GM21360 (cell line): ENCODE measurements around the gene VRTN.
"Not testable (repeated sequence)": the region's sequence is repeated elsewhere in the genome, so short reads cannot be mapped to it uniquely, and the experiment has no call there.

Source experiments
- ATAC-seq: cut with Tn5 transposase; IDR thresholded peaks from one replicate; pipeline ENCODE4 v1.9.1; 2021; ENCODE audit warnings: mild to moderate bottlenecking, moderate library complexity; ENCODE audit not compliant: unreplicated experiment

Gene VRTN

DNA sequence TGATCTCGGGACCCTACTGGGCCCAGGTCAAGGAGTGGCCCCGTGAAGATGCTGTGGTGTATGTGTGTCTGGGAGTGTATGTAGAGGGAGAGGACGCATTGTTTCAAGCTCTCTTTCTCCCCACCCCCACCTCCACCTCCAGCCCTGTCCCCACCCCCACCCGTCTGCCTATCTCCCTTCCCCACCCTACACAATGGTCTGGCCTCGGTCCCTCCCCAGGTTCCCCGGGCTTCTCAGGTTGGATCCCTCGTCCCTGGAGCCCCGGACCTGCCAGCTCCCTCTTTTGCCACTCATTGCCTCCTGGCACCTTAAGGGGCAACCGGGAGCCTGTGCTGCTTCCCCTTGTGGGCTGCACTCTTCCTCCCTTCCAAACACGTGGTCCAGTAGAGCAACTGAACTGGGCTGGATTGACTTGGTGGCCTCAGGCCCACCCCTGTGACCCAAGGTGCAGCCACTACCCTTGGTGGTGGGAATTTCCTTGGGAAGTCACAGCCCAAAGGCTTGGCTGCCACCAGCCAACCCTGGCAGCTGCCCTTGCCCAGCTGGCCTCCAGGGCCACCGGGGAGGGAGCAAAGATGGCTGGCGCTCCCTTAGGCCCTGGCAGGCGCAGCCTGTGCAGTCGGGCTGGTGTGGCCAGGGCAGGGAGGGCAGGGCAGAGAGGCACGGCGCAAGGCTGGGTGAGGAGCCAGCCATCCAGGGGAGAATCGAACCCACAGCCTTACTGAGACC lies 628 bp downstream of the VRTN start:
- ATAC-seq: no peak

GRCh38 chr14:74349757-74350156 lies 1.5 kb downstream of the VRTN start:
- ATAC-seq: no peak

DNA sequence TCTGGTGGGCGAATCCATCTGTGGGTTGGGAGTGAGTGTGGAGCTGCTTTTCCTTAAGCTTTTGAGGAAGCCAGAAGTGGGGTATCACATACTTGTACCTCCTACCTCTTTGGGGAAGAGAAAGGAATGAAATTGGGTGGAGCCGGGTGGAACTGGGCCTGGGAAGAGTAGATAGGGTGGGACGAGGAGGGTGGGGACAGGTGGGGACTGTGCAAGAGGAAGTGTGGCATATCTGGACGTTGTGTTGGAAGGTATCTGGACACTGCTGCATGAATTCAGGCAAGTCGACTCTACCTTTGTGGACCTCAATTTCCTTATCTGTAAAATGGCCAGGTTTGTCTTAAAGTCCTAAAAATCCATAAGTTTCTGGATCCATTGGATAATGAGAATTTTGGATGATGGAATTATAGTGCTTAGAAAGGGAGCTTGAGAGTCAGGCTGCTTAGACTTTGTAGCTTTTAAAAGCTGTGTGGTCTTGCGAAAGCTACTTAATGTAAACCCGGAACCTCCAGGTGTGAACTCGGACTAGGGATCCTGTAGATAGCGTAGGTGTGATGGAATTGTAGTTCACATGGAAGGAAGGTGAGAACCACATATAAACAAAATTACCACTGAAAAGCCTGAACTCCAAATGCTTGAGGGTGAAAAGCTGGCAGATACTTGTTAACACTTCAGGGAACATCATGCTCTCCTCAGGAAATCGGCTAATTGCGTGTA lies 2.1 kb downstream of the VRTN start:
- ATAC-seq: no peak

- no peak for ATAC-seq
Observed at GRCh38 chr14:74350928-74351323, 2.7 kb downstream of the VRTN start.

GRCh38 chr14:74356892-74357575 lies 8.8 kb downstream of the VRTN start:
- ATAC-seq: no peak

GRCh38 chr14:74357585-74357984 lies 9.3 kb downstream of the VRTN start:
- ATAC-seq: no peak

DNA sequence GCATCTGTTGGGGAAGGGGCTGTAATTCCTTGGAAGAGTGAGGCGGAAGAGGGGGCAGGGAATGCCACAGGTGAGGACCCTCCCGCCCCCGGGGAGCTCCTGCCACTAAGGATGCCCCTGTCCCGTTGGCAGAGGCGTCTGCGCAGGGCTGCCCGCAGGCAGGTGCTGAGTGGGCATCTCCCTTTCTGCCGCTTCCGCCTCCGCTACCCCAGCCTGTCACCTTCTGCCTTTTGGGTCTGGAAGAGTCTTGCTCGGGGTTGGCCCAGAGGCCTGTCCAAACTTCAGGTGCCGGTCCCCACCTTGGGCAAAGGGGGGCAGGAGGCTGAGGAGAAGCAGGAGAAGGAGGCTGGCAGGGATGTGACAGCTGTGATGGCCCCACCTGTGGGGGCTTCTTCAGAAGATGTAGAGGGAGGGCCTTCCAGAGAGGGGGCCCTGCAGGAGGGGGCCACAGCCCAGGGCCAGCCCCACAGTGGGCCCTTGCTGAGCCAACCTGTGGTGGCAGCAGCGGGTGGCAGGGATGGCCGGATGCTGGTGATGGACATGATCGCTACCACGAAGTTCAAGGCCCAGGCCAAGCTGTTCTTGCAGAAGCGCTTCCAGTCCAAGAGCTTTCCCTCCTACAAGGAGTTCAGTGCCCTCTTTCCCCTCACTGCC lies 10.0 kb downstream of the VRTN start:
- no peak for ATAC-seq

DNA sequence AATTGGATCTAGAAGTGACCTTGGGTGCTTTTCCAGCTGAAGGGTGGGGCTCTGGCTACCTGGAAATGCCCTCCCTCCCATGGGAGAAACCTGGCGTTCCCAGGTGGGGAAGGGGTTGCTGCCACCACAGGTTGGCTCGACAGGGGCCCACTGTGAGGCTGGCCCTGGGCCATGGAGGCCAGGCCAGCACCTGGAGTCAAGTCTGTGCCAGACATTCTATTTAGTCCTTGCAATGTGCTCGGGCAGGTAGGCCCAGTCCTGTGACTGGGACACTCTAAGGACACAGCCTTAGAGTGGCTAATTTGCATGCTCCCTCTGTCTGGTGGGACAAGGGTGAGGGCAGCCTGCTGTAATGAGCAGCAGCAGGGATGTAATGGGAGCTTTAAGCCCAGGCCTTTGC lies 11.9 kb downstream of the VRTN start:
- ATAC-seq: no peak

- no peak for ATAC-seq
Observed at GRCh38 chr14:74362361-74362915, 14.2 kb downstream of the VRTN start.

DNA sequence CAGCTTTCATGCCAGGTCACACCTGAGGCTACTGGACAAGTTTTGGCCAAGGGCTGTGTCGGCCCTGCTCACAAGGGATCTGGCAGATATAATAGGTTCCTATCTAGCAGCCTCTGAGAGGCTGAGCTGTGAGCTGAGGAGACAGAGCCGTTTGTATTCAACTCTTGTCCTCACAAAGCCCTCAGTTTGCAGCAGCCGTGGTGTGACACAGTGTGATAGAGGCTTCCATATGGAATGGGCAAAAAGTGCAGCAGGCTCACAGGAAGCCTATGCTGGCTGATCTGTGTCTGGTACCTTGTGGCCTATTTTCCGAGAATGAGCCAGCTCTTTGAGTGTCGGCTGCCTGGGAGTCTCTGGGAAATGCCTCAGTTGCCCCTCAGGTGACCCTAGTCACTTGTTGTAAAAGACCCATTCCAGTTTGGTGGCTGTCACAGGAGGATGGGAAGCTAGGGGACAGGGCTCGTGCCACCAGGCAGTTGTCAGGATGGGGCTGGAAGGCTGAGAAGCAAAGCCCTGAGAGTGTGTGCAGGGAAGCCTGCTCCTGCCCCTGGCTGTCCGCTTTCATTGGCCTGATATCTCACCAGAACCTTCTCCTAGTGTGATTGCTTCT lies 16.1 kb downstream of the VRTN start:
- no peak for ATAC-seq

- ATAC-seq: no peak
Observed at GRCh38 chr14:74368026-74368425, 19.8 kb downstream of the VRTN start.

DNA sequence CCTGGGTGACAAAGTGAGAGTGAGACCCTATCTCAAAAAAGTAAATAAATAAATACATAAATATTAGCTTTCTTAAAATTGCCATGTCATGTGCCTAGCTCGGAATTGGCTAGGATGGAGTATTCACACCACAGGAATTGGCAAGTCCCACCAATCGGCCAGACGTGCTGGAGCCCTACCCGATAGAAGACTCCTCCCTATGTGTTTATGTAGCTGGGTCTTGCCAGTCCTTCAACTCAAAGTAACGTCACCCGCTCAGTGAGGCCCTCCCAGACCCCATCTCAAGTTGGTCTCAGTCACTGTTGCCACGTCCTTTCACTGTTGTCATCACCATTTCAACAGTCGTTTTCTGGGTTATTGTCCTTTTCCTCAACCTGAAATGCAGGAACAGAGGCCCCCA lies 20.2 kb downstream of the VRTN start:
- ATAC-seq: no peak

DNA sequence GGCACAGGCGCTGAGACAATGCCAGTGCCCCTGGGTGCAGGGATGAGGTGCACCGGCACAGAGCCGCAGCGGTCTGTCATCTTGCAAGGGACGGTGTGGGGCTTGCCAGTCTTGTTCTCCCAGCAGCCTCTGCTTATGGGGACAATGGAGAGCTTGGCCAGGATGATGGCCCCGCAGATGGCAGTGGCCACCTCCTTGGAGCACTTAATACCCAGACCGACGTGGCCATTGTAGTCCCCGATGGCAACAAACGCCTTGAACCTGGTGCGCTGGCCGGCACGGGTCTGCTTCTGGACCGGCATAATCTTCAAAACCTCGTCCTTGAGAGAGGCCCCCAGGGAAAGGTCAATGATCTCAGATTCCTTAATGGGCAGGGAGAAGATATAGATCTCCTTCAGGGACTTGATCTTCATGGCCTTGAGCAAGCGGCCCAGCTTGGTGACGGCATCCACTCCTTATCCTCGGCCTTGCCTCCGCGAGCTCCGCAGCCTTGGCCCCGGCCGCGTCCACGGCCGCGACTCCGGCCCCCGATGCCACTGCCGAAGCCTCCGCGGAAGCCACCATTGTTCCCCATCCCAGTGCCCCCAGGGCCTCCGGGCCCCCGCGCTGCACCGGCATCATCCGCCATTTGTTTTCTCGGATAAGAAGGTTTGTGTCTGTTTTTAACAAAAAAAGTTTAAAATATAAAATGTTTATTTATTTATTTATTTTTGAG lies 29.9 kb downstream of the VRTN start:
- ATAC-seq: no peak

DNA sequence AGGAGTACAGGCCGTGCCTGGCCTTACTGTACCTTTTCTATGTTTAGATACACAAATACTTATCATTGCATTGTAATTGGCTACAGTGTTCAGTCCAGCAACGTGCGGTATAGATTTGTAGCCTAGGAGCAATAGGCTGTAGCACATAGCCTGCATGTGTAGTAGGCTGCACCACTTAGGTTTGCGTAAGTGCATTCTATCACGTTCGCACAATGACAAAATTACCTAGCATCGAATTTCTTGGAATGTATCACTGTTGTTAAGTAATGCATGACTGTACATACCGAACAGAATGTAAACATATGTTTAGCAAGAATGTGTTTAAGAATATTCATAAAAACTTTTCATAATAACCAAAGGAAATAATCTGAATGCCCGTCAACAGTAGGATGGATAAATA lies 31.9 kb downstream of the VRTN start:
- ATAC-seq: no peak

- ATAC-seq: no peak
Observed at GRCh38 chr14:74380845-74381244, 32.6 kb downstream of the VRTN start.

GRCh38 chr14:74381571-74381970 lies 33.3 kb downstream of the VRTN start:
- not testable (repeated sequence) for ATAC-seq

GRCh38 chr14:74382231-74382630 lies 34.0 kb downstream of the VRTN start:
- no peak for ATAC-seq

- no peak for ATAC-seq
Observed at GRCh38 chr14:74389980-74390379, 41.7 kb downstream of the VRTN start.

DNA sequence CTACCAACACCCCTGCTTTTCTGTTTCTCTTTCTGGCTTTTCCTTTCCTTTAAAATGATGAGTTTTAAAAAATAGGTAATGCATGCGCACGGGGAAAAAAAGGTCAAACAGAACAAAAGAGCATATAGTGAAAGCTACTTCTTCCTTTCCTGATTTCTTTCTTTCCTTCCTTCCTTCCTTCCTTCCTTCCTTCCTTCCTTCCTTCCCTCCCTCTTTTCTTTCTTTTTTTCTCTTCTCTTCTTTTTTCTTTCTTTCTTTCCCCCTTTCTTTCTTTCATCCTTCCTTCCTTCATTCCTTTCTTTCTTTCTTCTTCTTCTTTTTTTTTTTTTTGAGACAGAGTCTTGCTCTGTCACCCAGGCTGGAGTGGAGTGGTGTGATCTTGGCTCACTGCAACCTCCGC lies 42.2 kb downstream of the VRTN start:
- ATAC-seq: not testable (repeated sequence)

- ATAC-seq: no peak
Observed at GRCh38 chr14:74391479-74391878, 43.2 kb downstream of the VRTN start.
